H1 (cell line): ENCODE results near the gene WASF3. TPM values are rescaled to one million over a fixed set of nuclear protein-coding genes. Genes with fewer than 3 reads are reported as not detected.

Experiments
- CTCF ChIA-PET: fragments of 300-600 bp; sonication (Branson Sonifier 250); formaldehyde crosslinking; loops from one replicate; lab custom pipeline; 2021; ENCODE audit not compliant: partially characterized antibody; lab: Charles Lee
- POLR2A ChIA-PET: fragments of 300-600 bp; sonication (Branson Sonifier 250); formaldehyde crosslinking; loops from one replicate; lab custom pipeline; 2021; ENCODE audit warnings: inconsistent platforms; ENCODE audit not compliant: partially characterized antibody; lab: Charles Lee
- DNase-seq, 2 experiments: peaks; one replicate each; pipeline versions ENCODE4 v3.0.0 to v3.0.0-alpha.2; 2010 to 2022; ENCODE audit warnings: low spot score in 2 of 2, low read depth in 1 of 2, mixed read lengths in 1 of 2
- FAIRE-seq: peaks from 2 replicates; lab custom pipeline; 2011; peaks lifted over from hg19 to GRCh38; lab: Jason Lieb, UNC
- H2AFZ ChIP-seq: 2 replicates; pipeline ENCODE4 v1.8.1; 2012; ENCODE audit warnings: low read length, inconsistent platforms
- H2AK5ac ChIP-seq: 2 replicates; pipeline ENCODE4 v1.6.1; 2013; ENCODE audit warnings: low read depth, low read length
- H2BK120ac ChIP-seq: replicated peaks from 2 replicates; pipeline ENCODE3; 2013; ENCODE audit warnings: low read depth, low read length, inconsistent platforms
- H2BK12ac ChIP-seq: 2 replicates; pipeline ENCODE4 v1.6.1; 2013; ENCODE audit warnings: low read depth, low read length
- H2BK15ac ChIP-seq: 2 replicates; pipeline ENCODE4 v1.6.1; 2013; ENCODE audit warnings: low read length
- H2BK20ac ChIP-seq: 2 replicates; pipeline ENCODE4 v1.6.1; 2013; ENCODE audit warnings: low read length
- H2BK5ac ChIP-seq: 2 replicates; pipeline ENCODE4 v1.6.1; 2013; ENCODE audit warnings: low read depth, low read length
- H3K14ac ChIP-seq: 2 replicates; pipeline ENCODE4 v1.6.1; 2013; ENCODE audit warnings: inconsistent platforms; ENCODE audit not compliant: insufficient read length
- H3K18ac ChIP-seq: 2 replicates; pipeline ENCODE4 v1.6.1; 2013; ENCODE audit warnings: low read length; ENCODE audit errors: extremely low read depth
- H3K23ac ChIP-seq: 2 replicates; pipeline ENCODE4 v1.6.1; 2013; ENCODE audit warnings: inconsistent platforms; ENCODE audit not compliant: insufficient read length
- H3K23me2 ChIP-seq: 2 replicates; pipeline ENCODE4 v1.6.1; 2013; ENCODE audit warnings: low read depth, low read length
- H3K27ac ChIP-seq: 2 replicates; pipeline ENCODE4 v1.6.1; 2011; ENCODE audit warnings: low read depth, low read length, inconsistent platforms
- H3K27me3 ChIP-seq, 4 experiments: replicated peaks in 1 of 4; 1 replicate in 1 of 4; 2 replicates in 3 of 4; pipeline versions ENCODE4 v1.6.1 to v1.8.1; 2011 to 2013; ENCODE audit warnings: low read length in 3 of 4, mild to moderate bottlenecking in 3 of 4, inconsistent platforms in 2 of 4, mixed read lengths in 2 of 4, moderate library complexity in 1 of 4; ENCODE audit not compliant: control insufficient read depth in 3 of 4, insufficient read depth in 3 of 4; ENCODE audit errors: extremely low read depth in 1 of 4
- H3K36me3 ChIP-seq, 4 experiments: 2 replicates each; pipeline versions ENCODE4 v1.6.1 to v1.8.1; 2011 to 2013; ENCODE audit warnings: mild to moderate bottlenecking in 4 of 4, low read length in 3 of 4, moderate library complexity in 2 of 4, control low read depth in 1 of 4, inconsistent platforms in 1 of 4; ENCODE audit not compliant: insufficient read depth in 4 of 4, control insufficient read depth in 2 of 4
- H3K4ac ChIP-seq: replicated peaks from 2 replicates; pipeline ENCODE3; 2013; ENCODE audit warnings: low read length, low read depth, mixed read lengths, inconsistent platforms; ENCODE audit not compliant: insufficient read length
- H3K4me1 ChIP-seq, 4 experiments: replicated peaks in 1 of 4; 1 replicate in 1 of 4; 2 replicates in 3 of 4; pipeline versions ENCODE4 v1.6.1 to v1.8.1; 2011 to 2013; ENCODE audit warnings: low read length in 3 of 4, inconsistent platforms in 2 of 4, mixed read lengths in 1 of 4; ENCODE audit not compliant: insufficient read depth in 4 of 4, control insufficient read depth in 3 of 4
- H3K4me2 ChIP-seq, 2 experiments: 2 replicates each; pipeline versions ENCODE4 v1.6.1 to v1.8.1; 2011 to 2013; ENCODE audit warnings: low read depth in 2 of 2, low read length in 2 of 2, control low read depth in 1 of 2, inconsistent platforms in 1 of 2, mild to moderate bottlenecking in 1 of 2; ENCODE audit not compliant: insufficient read depth in 1 of 2
- H3K4me3 ChIP-seq, 4 experiments: fragments of 200-600, 300-600 bp in 1 of 4; sonication (generic), shearing (Covaris generic), sonication (Bioruptor Twin) in 1 of 4; 2 replicates each; pipeline versions ENCODE4 v1.5.1 to v1.8.1; 2011 to 2016; ENCODE audit warnings: low read length in 4 of 4, low read depth in 3 of 4, control low read depth in 2 of 4, inconsistent platforms in 2 of 4, mild to moderate bottlenecking in 2 of 4, mixed read lengths in 1 of 4, moderate library complexity in 1 of 4; ENCODE audit not compliant: insufficient read depth in 2 of 4; ENCODE audit errors: extremely low read depth in 1 of 4
- H3K56ac ChIP-seq: replicated peaks from 2 replicates; pipeline ENCODE3; 2013; ENCODE audit warnings: low read depth, mild to moderate bottlenecking, mixed read lengths, low read length, inconsistent platforms; ENCODE audit not compliant: insufficient read length
- H3K79me1 ChIP-seq: 2 replicates; pipeline ENCODE4 v1.6.1; 2013; ENCODE audit warnings: low read depth, low read length, control low read depth
- H3K79me2 ChIP-seq, 2 experiments: 2 replicates each; pipeline versions ENCODE4 v1.6.1 to v1.8.1; 2012 to 2013; ENCODE audit warnings: low read length in 2 of 2, mild to moderate bottlenecking in 2 of 2, inconsistent platforms in 1 of 2; ENCODE audit not compliant: insufficient read depth in 2 of 2, control insufficient read depth in 1 of 2
- H3K9ac ChIP-seq, 4 experiments: replicated peaks in 1 of 4; 1 replicate in 1 of 4; 2 replicates in 3 of 4; pipeline versions ENCODE4 v1.6.1 to v1.8.1; 2011 to 2013; ENCODE audit warnings: low read depth in 3 of 4, low read length in 3 of 4, control low read depth in 2 of 4, mild to moderate bottlenecking in 2 of 4, moderate library complexity in 2 of 4, inconsistent platforms in 1 of 4; ENCODE audit errors: extremely low read depth in 1 of 4
- H3K9me3 ChIP-seq, 2 experiments: 2 replicates each; pipeline versions ENCODE4 v1.6.1 to v1.8.1; 2012 to 2013; ENCODE audit warnings: mild to moderate bottlenecking in 2 of 2, moderate library complexity in 2 of 2, control low read depth in 1 of 2, inconsistent platforms in 1 of 2, low read depth in 1 of 2, low read length in 1 of 2, mixed read lengths in 1 of 2; ENCODE audit not compliant: insufficient read depth in 2 of 2
- H4K20me1 ChIP-seq, 2 experiments: replicated peaks in 1 of 2; 2 replicates each; pipeline versions ENCODE3 to v1.8.1; 2011 to 2013; ENCODE audit warnings: inconsistent platforms in 2 of 2, low read length in 2 of 2, mild to moderate bottlenecking in 1 of 2; ENCODE audit not compliant: insufficient read depth in 2 of 2, control insufficient read depth in 1 of 2
- H4K5ac ChIP-seq: 2 replicates; pipeline ENCODE4 v1.6.1; 2013; ENCODE audit warnings: low read length, low read depth, mixed read lengths, inconsistent platforms; ENCODE audit not compliant: insufficient read length
- H4K8ac ChIP-seq: 2 replicates; pipeline ENCODE4 v1.8.0; 2013; ENCODE audit warnings: mild to moderate bottlenecking, moderate library complexity, low read length, inconsistent platforms; ENCODE audit not compliant: insufficient read depth; ENCODE audit errors: extremely low read depth
- H4K91ac ChIP-seq: replicated peaks from 2 replicates; pipeline ENCODE3; 2013; ENCODE audit warnings: low read length, mixed read lengths, inconsistent platforms; ENCODE audit not compliant: insufficient read length
- ASH2L ChIP-seq: fragments of 200-600, 300-600 bp; sonication (generic); IDR thresholded peaks from one replicate; pipeline ENCODE4 v1.7.1; 2017; ENCODE audit warnings: low read length
- CHD2 ChIP-seq: IDR thresholded peaks from 2 replicates; pipeline ENCODE4 v1.6.1; 2012; ENCODE audit warnings: low read length, improper control_type of control experiment
- PHF8 ChIP-seq: fragments of 200-600 bp; sonication (generic); conservative IDR thresholded peaks from 2 replicates; pipeline ENCODE4 v1.7.1; 2012; ENCODE audit warnings: low read depth, mild to moderate bottlenecking, inconsistent platforms, low read length, moderate library complexity
- SP1 ChIP-seq: IDR thresholded peaks from 2 replicates; pipeline ENCODE4 v1.6.1; 2011; ENCODE audit warnings: low read depth, low read length
- TBP ChIP-seq: IDR thresholded peaks from 2 replicates; pipeline ENCODE4 v1.6.1; 2011; ENCODE audit warnings: low read depth, low read length, improper control_type of control experiment
- WGBS, 2 experiments: shearing (Covaris generic) in 1 of 2; methylation state at CpG; one replicate each; pipeline versions ENCODE4 v1.1.6 to v1.1.7; 2013 to 2015; ENCODE audit warnings: low lambda C conversion rate in 2 of 2, mixed read lengths in 2 of 2, inconsistent platforms in 1 of 2, low coverage in 1 of 2, missing lambda C conversion rate in 1 of 2; ENCODE audit not compliant: insufficient replicate concordance in 2 of 2, insufficient coverage in 1 of 2, insufficient read length in 1 of 2; ENCODE audit errors: extremely low coverage in 1 of 2, missing lambda C conversion rate in 1 of 2; 5-methylcytosine and 5-hydroxymethylcytosine counted together
- polyA plus RNA-seq, 7 experiments: library from polyadenylated mRNA; depleted of rRNA in 3 of 7; stranded (reverse) in 5 of 7; unstranded in 2 of 7; fragments of >200 nt in 5 of 7; fragments of 200-250 nt in 2 of 7; gene quantifications; 1 replicate in 5 of 7; 2 replicates in 1 of 7; 4 replicates in 1 of 7; pipeline versions ENCODE4 v1.2.1 to v1.2.3, GENCODE V29; 2011 to 2013; ENCODE audit warnings: missing spikeins in 2 of 7, mixed read lengths in 2 of 7
- total RNA-seq: library from RNA; stranded (reverse); fragmentation: NEBNext Ultra II Directional; extraction: Animal tissue kit (Norgen Biotek cat#: 25700); gene quantifications from 2 replicates; pipeline ENCODE4 v1.2.1, GENCODE V29; 2021
- TF ChIP-seq, protein P1 (sequence below): IDR thresholded peaks from 2 replicates; pipeline ENCODE4 v1.6.1; 2012; ENCODE audit warnings: inconsistent platforms

The WASF3 gene
- total and polyA plus RNA-seq, 2 of the 8 experiments (the other 6 are each of a cell fraction or from before 2014, with no cell fraction given), result 18.7 to 39.8 TPM

DNA sequence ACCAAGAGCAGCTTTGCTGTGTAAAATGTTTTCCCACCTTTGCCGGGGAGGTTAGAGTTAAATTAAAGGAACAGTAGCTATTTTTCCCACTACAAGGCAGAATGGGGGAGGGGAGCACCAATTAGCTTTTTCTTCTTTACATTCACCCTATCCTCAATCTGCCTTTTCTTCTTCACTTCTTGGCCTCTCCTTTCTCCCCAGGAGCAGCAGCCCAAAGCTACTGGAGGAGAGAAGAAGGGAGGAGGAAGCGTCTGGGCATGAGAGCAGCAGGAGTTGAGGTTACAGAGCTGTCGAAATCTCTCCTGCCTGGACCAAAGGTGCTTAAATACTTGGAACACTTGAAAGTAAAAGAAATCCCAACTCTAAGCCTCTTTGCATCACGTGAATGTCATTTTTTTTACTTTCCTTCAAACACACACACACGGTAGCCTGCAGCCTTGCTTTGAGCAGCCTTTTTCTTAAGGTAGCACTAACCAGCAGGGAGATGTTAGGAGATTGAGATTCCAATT, 39.0 kb upstream of the WASF3 start:
- H3K4ac ChIP-seq, result no peak overlapping the region
- no peaks in the 10 kb centered on the region for H3K27me3 ChIP-seq
- ChIA-PET CTCF (interaction anchor here (0.6 to 1.8 kb wide), 9 partner anchors 10 to 255 kb away, joined by 3 to 10 read pairs (median 4); no protein-coding TSS in a partner anchor), POLR2A (interaction anchor here (0.8 to 1.6 kb wide), 4 partner anchors 10 to 43 kb away, joined by 4 to 9 read pairs (median 5); partner anchors contain the start of gene WASF3)
- H3K27ac ChIP-seq, result peak overlapping the region; percentile 67
- no peaks in the 10 kb centered on the region for H3K79me2 ChIP-seq
- H3K56ac ChIP-seq, result no peak overlapping the region
- H2BK12ac ChIP-seq, result peak overlapping the region; percentile 11; the same call in 1 of the 2 replicates
- H3K79me1 ChIP-seq, result no peaks in the 10 kb centered on the region; the same call in 1 of the 2 replicates
- peak overlapping the region in 2 of 4 experiments; percentile 6 to 29; a peak in 1 of 7 replicates for H3K9ac ChIP-seq
- H3K23me2 ChIP-seq, result no peaks in the 10 kb centered on the region
- H2AK5ac ChIP-seq, result no peak overlapping the region
- H2BK15ac ChIP-seq, result no peak overlapping the region
- H3K36me3 ChIP-seq, result no peaks in the 10 kb centered on the region
- FAIRE-seq (peak; percentile 63), DNase-seq (peak in 1 of 2 experiments; percentile 48)
- peaks cover 0 to 12% (median 7%) of the 10 kb centered on the region in 4 experiments; a peak in 4 of 7 replicates for H3K4me1 ChIP-seq
- no peaks in the 10 kb centered on the region for H4K20me1 ChIP-seq
- no peak overlapping the region for H2BK5ac ChIP-seq
- peak overlapping the region; percentile 63 to 68 for H3K4me2 ChIP-seq
- H3K18ac ChIP-seq, result peak overlapping the region; percentile 20
- TF ChIP-seq TBP (peak; percentile 27; the same call in 1 of the 2 replicates), SP1 (peak; percentile 62; the same call in 1 of the 2 replicates), CHD2 (peak; percentile 62; the same call in 1 of the 2 replicates), PHF8 (no peak), ASH2L (peak; percentile 56)
- TF ChIP-seq, protein P1, sequence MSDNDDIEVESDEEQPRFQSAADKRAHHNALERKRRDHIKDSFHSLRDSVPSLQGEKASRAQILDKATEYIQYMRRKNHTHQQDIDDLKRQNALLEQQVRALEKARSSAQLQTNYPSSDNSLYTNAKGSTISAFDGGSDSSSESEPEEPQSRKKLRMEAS, result peak; percentile 43
- H4K91ac ChIP-seq, result no peak overlapping the region
- H4K5ac ChIP-seq, result peak overlapping the region; percentile 37
- H2BK120ac ChIP-seq, result no peak overlapping the region
- H2BK20ac ChIP-seq, result peak overlapping the region; percentile 28; the same call in 1 of the 2 replicates
- H3K14ac ChIP-seq, result no peak overlapping the region
- no peak overlapping the region for H3K23ac ChIP-seq
- no peaks in the 10 kb centered on the region for H3K9me3 ChIP-seq
- 40% methylated on average over 4 of the region's 5 CpGs; no CpG with 5 or more reads in 1 of the 2 experiments for WGBS, 2 experiments
- H2AFZ ChIP-seq, result peak overlapping the region; percentile 91
- peak overlapping the region in 2 of 4 experiments; percentile 15 to 29; a peak in 2 of 8 replicates for H3K4me3 ChIP-seq
- no peak overlapping the region for H4K8ac ChIP-seq
